HL-60 (cell line): Measurements from ENCODE around the gene HGD.

Experiments
- DNase-seq, 2 experiments: peaks; one replicate each; pipeline ENCODE4 v3.0.0-alpha.2; 2010 to 2020; ENCODE audit warnings: low read depth in 1 of 2, low spot score in 1 of 2
- H3K27ac ChIP-seq: fragments of 250-450 bp; sonication (Bioruptor Pico); replicated peaks from 2 replicates; pipeline ENCODE4 v1.5.1; 2020; ENCODE audit warnings: mild to moderate bottlenecking, moderate library complexity
- H3K27me3 ChIP-seq: fragments of 250-450 bp; sonication (Bioruptor Pico); 2 replicates; pipeline ENCODE4 v1.5.1; 2021; ENCODE audit warnings: mild to moderate bottlenecking, moderate library complexity; ENCODE audit not compliant: insufficient read depth, poor library complexity, severe bottlenecking
- H3K4me3 ChIP-seq: replicated peaks from 2 replicates; pipeline ENCODE4 v1.5.1; 2011; ENCODE audit warnings: mild to moderate bottlenecking, control low read depth, low read length; ENCODE audit not compliant: insufficient read depth
- GABPA ChIP-seq: IDR thresholded peaks from 2 replicates; pipeline ENCODE4 v1.6.1; 2012; ENCODE audit warnings: low read depth
- POLR2AphosphoS5 ChIP-seq: IDR thresholded peaks from 2 replicates; pipeline ENCODE4 v1.6.1; 2012; ENCODE audit warnings: low read depth
- REST ChIP-seq: IDR thresholded peaks from 2 replicates; pipeline ENCODE4 v1.6.1; 2012; ENCODE audit warnings: low read depth; ENCODE audit not compliant: insufficient replicate concordance
- SPI1 ChIP-seq: IDR thresholded peaks from 2 replicates; pipeline ENCODE4 v1.6.1; 2012; ENCODE audit warnings: low read depth, mild to moderate bottlenecking, borderline replicate concordance
- TF ChIP-seq, protein P1 (sequence below): IDR thresholded peaks from one replicate; pipeline ENCODE4 v1.5.1; 2011; ENCODE audit warnings: low read length, control low read depth, inconsistent platforms; ENCODE audit not compliant: insufficient read depth

Gene HGD

DNA sequence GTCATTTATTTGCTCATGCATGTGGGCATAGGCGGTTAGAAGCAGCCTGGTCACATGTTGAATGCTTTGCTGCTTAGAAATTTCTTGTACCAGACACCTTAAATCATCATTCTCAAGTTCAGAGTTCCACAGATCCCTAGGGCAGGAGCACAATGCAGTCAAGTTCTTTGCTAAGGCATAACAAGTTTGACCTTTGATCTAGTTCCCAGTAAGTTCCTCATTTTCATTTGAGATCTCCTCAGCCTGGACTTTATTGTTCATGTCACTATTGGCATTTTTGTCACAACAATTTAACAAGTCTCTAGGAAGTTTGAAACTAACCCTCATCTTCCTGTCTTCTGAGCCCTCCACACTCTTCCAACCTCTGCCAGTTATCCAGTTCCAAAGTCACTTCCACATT, 22.8 kb downstream of the HGD start:
- no peak for DNase-seq
- no peak for TF ChIP-seq GABPA
- TF ChIP-seq SPI1, result no peak
- no peak for TF ChIP-seq POLR2AphosphoS5
- TF ChIP-seq, protein P1, sequence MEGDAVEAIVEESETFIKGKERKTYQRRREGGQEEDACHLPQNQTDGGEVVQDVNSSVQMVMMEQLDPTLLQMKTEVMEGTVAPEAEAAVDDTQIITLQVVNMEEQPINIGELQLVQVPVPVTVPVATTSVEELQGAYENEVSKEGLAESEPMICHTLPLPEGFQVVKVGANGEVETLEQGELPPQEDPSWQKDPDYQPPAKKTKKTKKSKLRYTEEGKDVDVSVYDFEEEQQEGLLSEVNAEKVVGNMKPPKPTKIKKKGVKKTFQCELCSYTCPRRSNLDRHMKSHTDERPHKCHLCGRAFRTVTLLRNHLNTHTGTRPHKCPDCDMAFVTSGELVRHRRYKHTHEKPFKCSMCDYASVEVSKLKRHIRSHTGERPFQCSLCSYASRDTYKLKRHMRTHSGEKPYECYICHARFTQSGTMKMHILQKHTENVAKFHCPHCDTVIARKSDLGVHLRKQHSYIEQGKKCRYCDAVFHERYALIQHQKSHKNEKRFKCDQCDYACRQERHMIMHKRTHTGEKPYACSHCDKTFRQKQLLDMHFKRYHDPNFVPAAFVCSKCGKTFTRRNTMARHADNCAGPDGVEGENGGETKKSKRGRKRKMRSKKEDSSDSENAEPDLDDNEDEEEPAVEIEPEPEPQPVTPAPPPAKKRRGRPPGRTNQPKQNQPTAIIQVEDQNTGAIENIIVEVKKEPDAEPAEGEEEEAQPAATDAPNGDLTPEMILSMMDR, result no peak
- no peak for TF ChIP-seq REST

GRCh38 chr3:120652896-120653545, 29.0 kb downstream of the HGD start:
- no peak for DNase-seq
- Histone ChIP-seq H3K27ac (no peak overlapping the region), H3K4me3 (no peak overlapping the region), H3K27me3 (no peaks in the 10 kb centered on the region)
- no peak for TF ChIP-seq GABPA
- no peak for TF ChIP-seq POLR2AphosphoS5
- TF ChIP-seq, protein P1, result no peak
- TF ChIP-seq REST, result no peak
- no peak for TF ChIP-seq SPI1

More for the DNA sequence above, 22.8 kb downstream of the HGD start:
- no peak overlapping the region for H3K27ac ChIP-seq
- no peak overlapping the region for H3K4me3 ChIP-seq
- no peaks in the 10 kb centered on the region for H3K27me3 ChIP-seq

DNA sequence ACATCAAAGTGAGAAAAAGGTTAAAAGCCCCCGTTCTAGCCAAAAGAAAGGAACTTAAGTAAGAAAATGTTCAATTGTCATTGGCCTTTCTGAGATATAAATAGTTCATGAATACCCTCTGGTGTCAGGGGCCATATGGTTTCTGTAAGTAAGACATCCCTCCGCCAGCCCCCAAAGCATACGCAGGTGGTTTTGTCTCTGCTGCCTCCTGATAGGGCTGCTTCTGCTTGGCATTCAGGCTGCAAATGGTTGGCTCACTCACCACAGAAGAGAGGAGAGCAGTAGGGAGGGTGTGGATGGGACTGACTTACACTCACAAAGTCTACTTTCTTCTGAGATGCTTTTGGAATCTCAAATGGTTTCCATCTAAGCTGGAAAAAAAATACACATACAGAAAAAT, 29.8 kb downstream of the HGD start:
- no peak for DNase-seq
- TF ChIP-seq REST (no peak), POLR2AphosphoS5 (no peak), GABPA (no peak)
- TF ChIP-seq, protein P1, result no peak
- Histone ChIP-seq H3K27ac (no peak overlapping the region), H3K27me3 (no peaks in the 10 kb centered on the region), H3K4me3 (no peak overlapping the region)
